HCT116 (cell line): ENCODE measurements around the gene TAMALIN. TPM values are rescaled to one million over a fixed set of nuclear protein-coding genes. Genes with fewer than 3 reads are reported as not detected.

Experiments
- ATAC-seq: fragments of 200-7000 bp; cut with Tn5 transposase; 2 replicates; pipeline ENCODE4 v1.9.1; 2020; ENCODE audit warnings: mild to moderate bottlenecking, moderate library complexity
- BruUV-seq: library from RNA; stranded (reverse); fragments of 400-500 nt; replicated peaks from 2 replicates; lab custom pipeline; 2021; lab: Mats Ljungman, UMichigan
- CTCF ChIA-PET: fragments of 300-600 bp; sonication (Branson Sonifier 250); formaldehyde crosslinking; loops from one replicate; lab custom pipeline; 2021; ENCODE audit warnings: antibody characterized with exemption; lab: Charles Lee
- POLR2A ChIA-PET: fragments of 300-600, 350-600 bp; sonication (Branson Sonifier 250); formaldehyde crosslinking; loops from one replicate; lab custom pipeline; 2021; ENCODE audit warnings: antibody characterized with exemption; lab: Charles Lee
- RAD21 ChIA-PET, 2 experiments: fragments of 300-600 bp; sonication (Branson Sonifier 250); formaldehyde crosslinking; loops; one replicate each; lab custom pipeline; 2023; ENCODE audit warnings: low total read pairs in 2 of 2; ENCODE audit not compliant: uncharacterized antibody in 2 of 2, unreplicated experiment in 2 of 2, low non-redundant PET in 1 of 2; lab: Charles Lee
- DNase-seq: peaks from one replicate; pipeline ENCODE4 v3.0.0-alpha.2; 2010; ENCODE audit warnings: low read depth, low spot score
- H2AFZ ChIP-seq: fragments of 200-600 bp; shearing (Covaris generic), sonication (generic); 2 replicates; pipeline ENCODE4 v1.6.1; 2017; ENCODE audit warnings: low read depth, mixed run types, mixed read lengths, antibody characterized with exemption, low read length; ENCODE audit not compliant: poor library complexity, severe bottlenecking
- H3K27ac ChIP-seq: 2 replicates; pipeline ENCODE4 v1.5.1; 2012; ENCODE audit warnings: low read depth, low read length
- H3K27me3 ChIP-seq: fragments of 200-600 bp; sonication (generic); 2 replicates; pipeline ENCODE4 v1.6.1; 2016; ENCODE audit warnings: mixed run types, low read length, mixed read lengths; ENCODE audit not compliant: insufficient read depth
- H3K36me3 ChIP-seq, 2 experiments: fragments of 200-500 bp in 1 of 2; fragments of 200-600 bp in 1 of 2; sonication (Bioruptor generic) in 1 of 2; sonication (generic) in 1 of 2; 2 replicates each; pipeline versions ENCODE4 v1.5.1 to v1.6.1; 2014 to 2016; ENCODE audit warnings: low read length in 2 of 2, inconsistent platforms in 1 of 2, mixed read lengths in 1 of 2, mixed run types in 1 of 2; ENCODE audit not compliant: insufficient read depth in 2 of 2, control insufficient read depth in 1 of 2
- H3K4me1 ChIP-seq, 2 experiments: fragments of 200-600 bp in 1 of 2; sonication (generic) in 1 of 2; 2 replicates each; pipeline versions ENCODE4 v1.5.1 to v1.6.1; 2012 to 2017; ENCODE audit warnings: low read length in 2 of 2, inconsistent platforms in 1 of 2, mild to moderate bottlenecking in 1 of 2, mixed read lengths in 1 of 2, mixed run types in 1 of 2, moderate library complexity in 1 of 2; ENCODE audit not compliant: insufficient read depth in 2 of 2, control insufficient read depth in 1 of 2
- H3K4me2 ChIP-seq: fragments of 200-600 bp; sonication (generic); 2 replicates; pipeline ENCODE4 v1.6.1; 2017; ENCODE audit warnings: mixed run types, low read length, mixed read lengths
- H3K4me3 ChIP-seq, 2 experiments: fragments of 200-600 bp in 1 of 2; sonication (generic) in 1 of 2; replicated peaks in 1 of 2; 2 replicates each; pipeline ENCODE4 v1.5.1; 2011 to 2016; ENCODE audit warnings: low read length in 2 of 2, control low read depth in 1 of 2, low read depth in 1 of 2, mild to moderate bottlenecking in 1 of 2, mixed read lengths in 1 of 2, mixed run types in 1 of 2
- H3K79me2 ChIP-seq: fragments of 200-600 bp; sonication (generic); 2 replicates; pipeline ENCODE4 v1.6.1; 2017; ENCODE audit warnings: mild to moderate bottlenecking, mixed run types, low read length, moderate library complexity, mixed read lengths; ENCODE audit not compliant: insufficient read depth
- H3K9ac ChIP-seq: fragments of 200-600 bp; sonication (generic); 2 replicates; pipeline ENCODE4 v1.6.1; 2016; ENCODE audit warnings: low read length, mixed read lengths
- H3K9me2 ChIP-seq: fragments of 200-600 bp; sonication (generic), shearing (Covaris generic); 2 replicates; pipeline ENCODE4 v1.6.1; 2017; ENCODE audit warnings: mixed run types, mild to moderate bottlenecking, moderate library complexity; ENCODE audit not compliant: insufficient read depth
- H3K9me3 ChIP-seq, 2 experiments: fragments of 200-500 bp in 1 of 2; fragments of 200-600 bp in 1 of 2; sonication (Bioruptor generic) in 1 of 2; sonication (generic) in 1 of 2; 2 replicates each; pipeline ENCODE4 v1.6.1; 2014 to 2017; ENCODE audit warnings: low read length in 2 of 2, mixed read lengths in 2 of 2, inconsistent platforms in 1 of 2, low read depth in 1 of 2, mild to moderate bottlenecking in 1 of 2, mixed run types in 1 of 2, moderate library complexity in 1 of 2; ENCODE audit not compliant: control insufficient read depth in 1 of 2, insufficient read depth in 1 of 2
- H4K20me1 ChIP-seq: fragments of 200-600 bp; sonication (generic), shearing (Covaris generic); 2 replicates; pipeline ENCODE4 v1.6.1; 2017; ENCODE audit warnings: mixed run types, mild to moderate bottlenecking, moderate library complexity; ENCODE audit not compliant: insufficient read depth
- ATF3 ChIP-seq: IDR thresholded peaks from 2 replicates; pipeline ENCODE4 v1.6.1; 2012
- CEBPB ChIP-seq: IDR thresholded peaks from 2 replicates; pipeline ENCODE4 v1.6.1; 2012; ENCODE audit warnings: low read depth
- CTCF ChIP-seq, 3 experiments: fragments of 200-600 bp in 1 of 3; sonication (generic) in 1 of 3; IDR thresholded peaks in 2 of 3; conservative IDR thresholded peaks in 1 of 3; 2 replicates each; pipeline ENCODE4 v1.5.1; 2012 to 2017; ENCODE audit warnings: low read depth in 2 of 3, low read length in 2 of 3, antibody characterized with exemption in 1 of 3, borderline replicate concordance in 1 of 3, control low read depth in 1 of 3, mild to moderate bottlenecking in 1 of 3, mixed read lengths in 1 of 3, mixed run types in 1 of 3, moderate library complexity in 1 of 3; ENCODE audit not compliant: insufficient read depth in 1 of 3
- EGR1 ChIP-seq: IDR thresholded peaks from 2 replicates; pipeline ENCODE4 v1.6.1; 2012; ENCODE audit warnings: low read depth
- EZH2 ChIP-seq: fragments of 200-600 bp; sonication (generic); IDR thresholded peaks from 2 replicates; pipeline ENCODE4 v1.6.1; 2017; ENCODE audit warnings: antibody characterized with exemption, mixed run types
- EZH2phosphoT487 ChIP-seq: fragments of 200-600 bp; IDR thresholded peaks from 2 replicates; pipeline ENCODE4 v1.6.1; 2018; ENCODE audit warnings: antibody characterized with exemption, borderline replicate concordance
- FOSL1 ChIP-seq: IDR thresholded peaks from 2 replicates; pipeline ENCODE4 v1.6.1; 2012; ENCODE audit warnings: low read depth
- MAX ChIP-seq: IDR thresholded peaks from 2 replicates; pipeline ENCODE4 v1.6.1; 2012
- POLR2A ChIP-seq: IDR thresholded peaks from 2 replicates; pipeline ENCODE4 v1.7.0; 2011; ENCODE audit warnings: borderline replicate concordance; ENCODE audit not compliant: insufficient read depth, insufficient read length; ENCODE audit errors: extremely low read depth
- POLR2AphosphoS5 ChIP-seq: IDR thresholded peaks from 2 replicates; pipeline ENCODE4 v1.6.1; 2011; ENCODE audit warnings: mild to moderate bottlenecking, low read depth, low read length, moderate library complexity
- RAD21 ChIP-seq: IDR thresholded peaks from 2 replicates; pipeline ENCODE4 v1.6.1; 2012; ENCODE audit warnings: low read depth, mild to moderate bottlenecking
- REST ChIP-seq: IDR thresholded peaks from 2 replicates; pipeline ENCODE4 v1.6.1; 2012; ENCODE audit warnings: low read depth
- SIN3A ChIP-seq: IDR thresholded peaks from 2 replicates; pipeline ENCODE4 v1.6.1; 2012; ENCODE audit warnings: low read depth
- SRF ChIP-seq: IDR thresholded peaks from 2 replicates; pipeline ENCODE4 v1.6.1; 2012; ENCODE audit warnings: low read depth
- YY1 ChIP-seq: IDR thresholded peaks from 2 replicates; pipeline ENCODE4 v1.6.1; 2011; ENCODE audit warnings: low read length, low read depth, moderate library complexity, mild to moderate bottlenecking; ENCODE audit not compliant: insufficient replicate concordance; ENCODE audit errors: extremely low read depth
- ZBTB33 ChIP-seq: IDR thresholded peaks from 2 replicates; pipeline ENCODE4 v1.6.1; 2011; ENCODE audit warnings: mild to moderate bottlenecking, low read length, moderate library complexity; ENCODE audit not compliant: insufficient replicate concordance; ENCODE audit errors: extremely low read depth
- ZFX ChIP-seq: fragments of 450-650 bp; IDR thresholded peaks from 2 replicates; pipeline ENCODE4 v1.6.1; 2017
- ZNF274 ChIP-seq: fragments of 200-500 bp; sonication (Bioruptor generic); IDR thresholded peaks from 2 replicates; pipeline ENCODE4 v1.6.1; 2014; ENCODE audit warnings: mild to moderate bottlenecking, low read depth, low read length, inconsistent platforms
- intact Hi-C: fragments of 100-400 bp; cut with micrococcal nuclease; formaldehyde crosslinking; loops from 2 replicates; pipeline ENCODE4 v1.10.0; 2022
- total RNA-seq: library from RNA; stranded (reverse); gene quantifications from one replicate; pipeline ENCODE4 v1.2.1, GENCODE V29; 2021; ENCODE audit not compliant: unreplicated experiment

Gene TAMALIN
- total RNA-seq, 1 experiment from 2014 or later, result 1.1 TPM

GRCh38 chr12:52005903-52006703 lies 643 bp upstream of the TAMALIN start:
- Histone ChIP-seq H3K36me3 (no peaks in the 10 kb centered on the region), H4K20me1 (no peaks in the 10 kb centered on the region), H3K27me3 (no peaks in the 10 kb centered on the region), H3K79me2 (no peaks in the 10 kb centered on the region), H3K9ac (no peak overlapping the region), H3K9me3 (no peaks in the 10 kb centered on the region), H3K4me1 (peaks cover 0 to 7% of the 10 kb centered on the region in 2 experiments; a peak in 2 of 4 replicates), H3K4me3 (no peak overlapping the region), H3K27ac (no peak overlapping the region), H2AFZ (no peak overlapping the region), H3K9me2 (no peaks in the 10 kb centered on the region), H3K4me2 (no peak overlapping the region)
- ATAC-seq, result no peak
- no TSS peak for BruUV-seq
- intact Hi-C loops, result no loop called here
- no peak for DNase-seq
- CTCF ChIA-PET, result interaction anchor here (0.9 to 5.5 kb wide), 2 partner anchors 14 to 19 kb away, joined by 3 to 137 read pairs; no protein-coding TSS in a partner anchor
- RAD21 ChIA-PET, result no interaction called here
- POLR2A ChIA-PET, result no interaction called here
- no peak for TF ChIP-seq POLR2AphosphoS5
- no peak for TF ChIP-seq POLR2A
- TF ChIP-seq ZFX, result no peak
- TF ChIP-seq SRF, result no peak
- TF ChIP-seq SIN3A, result no peak
- no peak for TF ChIP-seq ZNF274
- no peak for TF ChIP-seq ZBTB33
- TF ChIP-seq ATF3, result no peak
- no peak for TF ChIP-seq EGR1
- no peak for TF ChIP-seq EZH2
- no peak for TF ChIP-seq RAD21
- TF ChIP-seq MAX, result no peak
- TF ChIP-seq CTCF (IDR thresholded peaks at IDR 0.05 in 2 of 3, conservative IDR thresholded peaks at IDR 0.05 in 1 of 3; ENCODE audit: borderline replicate concordance in 1 of 3, insufficient read depth in 1 of 3, low read depth in 2 of 3, low read length in 2 of 3), result no peak
- TF ChIP-seq YY1, result no peak
- TF ChIP-seq FOSL1, result no peak
- TF ChIP-seq CEBPB, result no peak
- TF ChIP-seq EZH2phosphoT487, result no peak
- TF ChIP-seq REST, result no peak
